Heart left ventricle (tissue), 13 donors: ENCODE results near the gene SLC25A21.

Source experiments
- POLR2A ChIP-seq, 2 donors: fragments of 450-650 bp; IDR thresholded peaks; one replicate each; pipeline ENCODE4 v1.6.1; 2017; ENCODE audit warnings: antibody characterized with exemption in 2 of 2, mild to moderate bottlenecking in 2 of 2, moderate library complexity in 2 of 2
- TF ChIP-seq, protein P1 (sequence below), 12 donors: fragments of 200-600 bp; sonication (generic) in 4 of 12; IDR thresholded peaks; one replicate each; pipeline versions ENCODE4 v1.5.0 to v1.8.0; 2018 to 2022; ENCODE audit warnings: antibody characterized with exemption in 12 of 12, mild to moderate bottlenecking in 5 of 12
- donor health status: ischemic (EF 13 %, LVEDD 7.1; RV severe dilation, severe dysfunction).
- donor health status: DM: no; HTN: yes; CAD: no.
- donor health status: DM: no; HTN: no; CAD: no.
- donor health status: ischemic (EF 25% LVEDD 6.9; RV normal size, moderate dysfunction).
- donor health status: ischemic (EF 25% LVEDD 5.7; RV mildly dilated, moderate dysfunction).
- donor health status: ischemic (EF 35%, LVEDD 5.7; RV mildly dilated, moderate dysfunction).
- donor health status: nonischemic (EF 11% LVEDD 7.7; RV severe dilation, severe dysfunction).
- donor health status: DM: yes; HTN: yes; CAD: no.
- donor health status: PGD.
- donor health status: ischemic (EF 29% LVEDD 5.4; RV normal size, mild dysfunction).
- donor health status: nonischemic (EF 23%, LVEDD 6.1; RV moderate dilation, normal function).

DNA sequence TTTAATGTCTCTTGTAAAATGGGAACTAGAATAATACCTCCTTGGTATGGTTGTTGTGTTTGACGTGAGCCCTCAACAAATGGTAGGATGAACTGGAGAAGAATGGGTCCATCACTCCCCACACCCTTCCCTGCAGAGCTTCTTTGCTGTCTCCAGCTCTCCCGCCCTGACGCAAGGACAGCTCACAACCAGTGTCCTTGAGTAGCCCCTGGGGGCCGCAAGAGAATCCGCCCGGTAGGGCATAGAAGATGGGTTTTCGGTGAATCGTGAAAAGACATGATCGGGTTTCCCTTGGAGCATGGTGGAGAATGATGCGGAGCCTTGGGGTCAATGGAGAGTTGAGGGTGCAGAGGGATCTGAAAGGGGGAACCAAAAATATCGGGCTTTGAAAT lies 516.8 kb downstream of the SLC25A21 start:
- TF ChIP-seq, protein P1, sequence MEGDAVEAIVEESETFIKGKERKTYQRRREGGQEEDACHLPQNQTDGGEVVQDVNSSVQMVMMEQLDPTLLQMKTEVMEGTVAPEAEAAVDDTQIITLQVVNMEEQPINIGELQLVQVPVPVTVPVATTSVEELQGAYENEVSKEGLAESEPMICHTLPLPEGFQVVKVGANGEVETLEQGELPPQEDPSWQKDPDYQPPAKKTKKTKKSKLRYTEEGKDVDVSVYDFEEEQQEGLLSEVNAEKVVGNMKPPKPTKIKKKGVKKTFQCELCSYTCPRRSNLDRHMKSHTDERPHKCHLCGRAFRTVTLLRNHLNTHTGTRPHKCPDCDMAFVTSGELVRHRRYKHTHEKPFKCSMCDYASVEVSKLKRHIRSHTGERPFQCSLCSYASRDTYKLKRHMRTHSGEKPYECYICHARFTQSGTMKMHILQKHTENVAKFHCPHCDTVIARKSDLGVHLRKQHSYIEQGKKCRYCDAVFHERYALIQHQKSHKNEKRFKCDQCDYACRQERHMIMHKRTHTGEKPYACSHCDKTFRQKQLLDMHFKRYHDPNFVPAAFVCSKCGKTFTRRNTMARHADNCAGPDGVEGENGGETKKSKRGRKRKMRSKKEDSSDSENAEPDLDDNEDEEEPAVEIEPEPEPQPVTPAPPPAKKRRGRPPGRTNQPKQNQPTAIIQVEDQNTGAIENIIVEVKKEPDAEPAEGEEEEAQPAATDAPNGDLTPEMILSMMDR (IDR thresholded peaks at IDR 0.05) = no peak
- no peak for TF ChIP-seq POLR2A (IDR thresholded peaks at IDR 0.05)
